ENCODE measurements around the gene MIOX. TPM values are rescaled to one million over a fixed set of nuclear protein-coding genes. Genes with fewer than 3 reads are reported as not detected.

Gene MIOX
- total and polyA plus RNA-seq, 10 of the 15 experiments (the other 5 are each of a cell fraction or from before 2014, with no cell fraction given) = 0.10 to 0.31 TPM; not detected in 8

GRCh38 chr22:50459016-50459415 lies 27.6 kb upstream of the MIOX start:
- no peaks in the 10 kb centered on the region for H4K20me1 ChIP-seq (ENCODE audit: control insufficient read depth, insufficient read depth)
- WGBS (ENCODE audit: insufficient coverage, insufficient replicate concordance, low lambda C conversion rate, missing lambda C conversion rate) = 98% methylated on average over 17 of the region's 22 CpGs
- DNase-seq (ENCODE audit: low read depth, low spot score) (no peak), FAIRE-seq (no peak), ATAC-seq (no peak)
- no peak overlapping the region for H2AFZ ChIP-seq (ENCODE audit: control insufficient read depth, low read depth, low read length)
- no peak overlapping the region for H3K27ac ChIP-seq (ENCODE audit: control insufficient read depth, insufficient read depth)
- no peaks in the 10 kb centered on the region for H3K4me1 ChIP-seq (ENCODE audit: control insufficient read depth, insufficient read depth, low read length)
- H3K36me3 ChIP-seq (ENCODE audit: control insufficient read depth in 2 of 2, insufficient read depth in 2 of 2, low read length in 1 of 2) = peaks cover 9 to 54% of the 10 kb centered on the region in 2 experiments; a peak in 3 of 4 replicates
- no TSS peak for BruUV-seq (replicated peaks)
- ChIA-PET RAD21 (ENCODE audit: unreplicated experiment) (no interaction called here), POLR2A (no interaction called here), CTCF (interaction anchor here (1.3 to 1.4 kb wide), 2 partner anchors 104 to 162 kb away, joined by 3 read pairs; partner anchors contain the start of gene SYCE3), SMC1A (ENCODE audit: uncharacterized antibody, unreplicated experiment) (no interaction called here)
- intact Hi-C loops (cut with micrococcal nuclease; ENCODE audit: unreplicated experiment) = no loop called here
- no peaks in the 10 kb centered on the region for H3K27me3 ChIP-seq (replicated peaks in 1 of 2; ENCODE audit: control insufficient read depth in 2 of 2, insufficient read depth in 2 of 2, low read length in 1 of 2)
- in situ Hi-C loops (cut with MboI) = no loop called here
- no peak overlapping the region for H3K4me3 ChIP-seq
- H3K4me2 ChIP-seq (ENCODE audit: control insufficient read depth, insufficient read depth) = no peak overlapping the region
- no peak overlapping the region for H3K9ac ChIP-seq (ENCODE audit: control insufficient read depth, insufficient read depth, low read length)
- H3K9me3 ChIP-seq (replicated peaks; ENCODE audit: control insufficient read depth, insufficient read depth, low read length) = no peaks in the 10 kb centered on the region
- no peak for TF ChIP-seq STAT1 (conservative IDR thresholded peaks at IDR 0.05)
- peak; percentile 18; the same call in 1 of the 2 replicates for TF ChIP-seq POLR2A (IDR thresholded peaks at IDR 0.05; ENCODE audit: low read depth, low read length)
- TF ChIP-seq E4F1 (IDR thresholded peaks at IDR 0.05; ENCODE audit: borderline replicate concordance, partially characterized antibody) = no peak
- no peaks in the 10 kb centered on the region for H3K79me2 ChIP-seq (ENCODE audit: control insufficient read depth, insufficient read depth, low read length)

GRCh38 chr22:50459496-50460140 lies 27.0 kb upstream of the MIOX start:
- CTCF ChIA-PET = interaction anchor here (1.4 kb wide), 1 partner anchor 103 kb away, joined by 3 read pairs; the partner anchor contains the start of gene SYCE3
- TF ChIP-seq ZBED1 (IDR thresholded peaks at IDR 0.05; ENCODE audit: borderline replicate concordance) (no peak), PKNOX1 (IDR thresholded peaks at IDR 0.05) (no peak), CTCF (IDR thresholded peaks at IDR 0.05 in 2 of 3, conservative IDR thresholded peaks at IDR 0.05 in 1 of 3; ENCODE audit: control insufficient read depth in 2 of 3, extremely low read depth in 1 of 3, insufficient read depth in 1 of 3, low read depth in 3 of 3, low read length in 3 of 3) (0 out of 6 replicates have a peak, but pooled peaks of 1 of the 3 experiments have one; percentile 9), POLR2AphosphoS5 (IDR thresholded peaks at IDR 0.05; ENCODE audit: low read length) (no peak), PBX3 (IDR thresholded peaks at IDR 0.05; ENCODE audit: insufficient replicate concordance, low read depth, low read length) (no peak), CHD1 (IDR thresholded peaks at IDR 0.05; ENCODE audit: low read depth, low read length) (no peak), SMAD1 (IDR thresholded peaks at IDR 0.05; ENCODE audit: low read depth, partially characterized antibody) (no peak)

More at GRCh38 chr22:50459496-50460140, 27.0 kb upstream of the MIOX start:
- ChIA-PET POLR2A (no interaction called here), RAD21 (ENCODE audit: unreplicated experiment) (no interaction called here), SMC1A (ENCODE audit: uncharacterized antibody, unreplicated experiment) (no interaction called here)
- TSS peak; percentile 33 for BruUV-seq (replicated peaks)
- peak; percentile 24; the same call in 1 of the 3 replicates for ATAC-seq
- no peak overlapping the region for H3K4me2 ChIP-seq (ENCODE audit: control insufficient read depth, insufficient read depth)
- H3K9ac ChIP-seq (ENCODE audit: control insufficient read depth, insufficient read depth, low read length) = no peak overlapping the region
- in situ Hi-C loops (cut with MboI) (no loop called here), intact Hi-C loops (cut with micrococcal nuclease; ENCODE audit: unreplicated experiment) (no loop called here)
- no peak overlapping the region for H3K4me3 ChIP-seq
- H4K20me1 ChIP-seq (ENCODE audit: control insufficient read depth, insufficient read depth) = no peaks in the 10 kb centered on the region
- no peaks in the 10 kb centered on the region for H3K4me1 ChIP-seq (ENCODE audit: control insufficient read depth, insufficient read depth, low read length)
- H3K9me3 ChIP-seq (replicated peaks; ENCODE audit: control insufficient read depth, insufficient read depth, low read length) = no peaks in the 10 kb centered on the region
- no peak overlapping the region for H2AFZ ChIP-seq (ENCODE audit: control insufficient read depth, low read depth, low read length)
- WGBS (ENCODE audit: insufficient coverage, insufficient replicate concordance, low lambda C conversion rate, missing lambda C conversion rate) = 97% methylated on average over 36 of the region's 41 CpGs
- peaks cover 11 to 58% of the 10 kb centered on the region in 2 experiments for H3K36me3 ChIP-seq (ENCODE audit: control insufficient read depth in 2 of 2, insufficient read depth in 2 of 2, low read length in 1 of 2)
- FAIRE-seq = no peak
- no peaks in the 10 kb centered on the region for H3K79me2 ChIP-seq (ENCODE audit: control insufficient read depth, insufficient read depth, low read length)
- no peaks in the 10 kb centered on the region for H3K27me3 ChIP-seq (replicated peaks in 1 of 2; ENCODE audit: control insufficient read depth in 2 of 2, insufficient read depth in 2 of 2, low read length in 1 of 2)
- no peak for DNase-seq (ENCODE audit: low read depth, low spot score)
- H3K27ac ChIP-seq (ENCODE audit: control insufficient read depth, insufficient read depth) = no peak overlapping the region
